ENCODE data around the gene ZNF782. TPM values are rescaled to one million over a fixed set of nuclear protein-coding genes. Genes with fewer than 3 reads are reported as not detected.
"Not testable (repeated sequence)": the region's sequence is repeated elsewhere in the genome, so short reads cannot be mapped to it uniquely, and the experiment has no call there.

ZNF782 gene
- polyA plus RNA-seq (ENCODE audit: insufficient read length in 3 of 3), result 1 to 10 TPM; 6.3 to 8.3 (median 6.9) TPM

GRCh38 chr9:96853781-96854650, at the start of gene ZNF782:
TSS of gene ZNF782 (minus strand) at chr9:96854514. CDS start at chr9:96851961, 2,553 bp downstream.
- DNase-seq (ENCODE audit: low read depth in 3 of 3, low spot score in 2 of 3), result peak; percentile 86 to 92 (median 90)

GRCh38 chr9:96900010-96900409, 45.7 kb upstream of the ZNF782 start:
- not testable (repeated sequence) for DNase-seq (ENCODE audit: low read depth in 3 of 3, low spot score in 2 of 3)

- DNase-seq (ENCODE audit: low read depth in 3 of 3, low spot score in 2 of 3), result no peak
These were observed 37.8 kb upstream of the ZNF782 start for GRCh38 chr9:96892131-96892530.

GRCh38 chr9:96888591-96888990, 34.3 kb upstream of the ZNF782 start:
- no peak for DNase-seq (ENCODE audit: low read depth in 3 of 3, low spot score in 2 of 3)

- DNase-seq (ENCODE audit: low read depth in 3 of 3, low spot score in 2 of 3), result no peak
These were observed 31.1 kb upstream of the ZNF782 start for GRCh38 chr9:96885424-96885823.

GRCh38 chr9:96884443-96884842, 30.1 kb upstream of the ZNF782 start:
- no peak for DNase-seq (ENCODE audit: low read depth in 3 of 3, low spot score in 2 of 3)

GRCh38 chr9:96883922-96884321, 29.6 kb upstream of the ZNF782 start:
- DNase-seq (ENCODE audit: low read depth in 3 of 3, low spot score in 2 of 3), result no peak

- no peak for DNase-seq (ENCODE audit: low read depth in 3 of 3, low spot score in 2 of 3)
These were observed 23.0 kb upstream of the ZNF782 start for GRCh38 chr9:96877269-96877668.

- peak; percentile 63 to 71 (median 65) for DNase-seq (ENCODE audit: low read depth in 3 of 3, low spot score in 2 of 3)
These were observed 21.3 kb upstream of the ZNF782 start for GRCh38 chr9:96875461-96876142.

GRCh38 chr9:96874947-96875460, 20.7 kb upstream of the ZNF782 start:
- DNase-seq (ENCODE audit: low read depth in 3 of 3, low spot score in 2 of 3), result no peak

- no peak for DNase-seq (ENCODE audit: low read depth in 3 of 3, low spot score in 2 of 3)
These were observed 20.0 kb upstream of the ZNF782 start for GRCh38 chr9:96874201-96874785.

- no peak for DNase-seq (ENCODE audit: low read depth in 3 of 3, low spot score in 2 of 3)
These were observed 16.9 kb upstream of the ZNF782 start for GRCh38 chr9:96871176-96871575.

- no peak for DNase-seq (ENCODE audit: low read depth in 3 of 3, low spot score in 2 of 3)
These were observed 14.4 kb upstream of the ZNF782 start for GRCh38 chr9:96868709-96869108.

- no peak for DNase-seq (ENCODE audit: low read depth in 3 of 3, low spot score in 2 of 3)
These were observed 12.9 kb upstream of the ZNF782 start for GRCh38 chr9:96867079-96867804.

- not testable (repeated sequence) for DNase-seq (ENCODE audit: low read depth in 3 of 3, low spot score in 2 of 3)
These were observed 10.9 kb upstream of the ZNF782 start for GRCh38 chr9:96865240-96865639.

GRCh38 chr9:96859461-96860198, 5.3 kb upstream of the ZNF782 start:
- DNase-seq (ENCODE audit: low read depth in 3 of 3, low spot score in 2 of 3), result no peak

GRCh38 chr9:96858670-96859069, 4.4 kb upstream of the ZNF782 start:
- DNase-seq (ENCODE audit: low read depth in 3 of 3, low spot score in 2 of 3), result no peak

- DNase-seq (ENCODE audit: low read depth in 3 of 3, low spot score in 2 of 3), result no peak
These were observed 3.8 kb upstream of the ZNF782 start for GRCh38 chr9:96858018-96858573.
